ENCODE measurements around the gene WDR18. TPM values are rescaled to one million over a fixed set of nuclear protein-coding genes. Genes with fewer than 3 reads are reported as not detected.
"Not testable (repeated sequence)": the region's sequence is repeated elsewhere in the genome, so short reads cannot be mapped to it uniquely, and the experiment has no call there.

WDR18 gene
- total and polyA plus RNA-seq, 2 experiments from 2014 or later, result 155 to 157 TPM

DNA sequence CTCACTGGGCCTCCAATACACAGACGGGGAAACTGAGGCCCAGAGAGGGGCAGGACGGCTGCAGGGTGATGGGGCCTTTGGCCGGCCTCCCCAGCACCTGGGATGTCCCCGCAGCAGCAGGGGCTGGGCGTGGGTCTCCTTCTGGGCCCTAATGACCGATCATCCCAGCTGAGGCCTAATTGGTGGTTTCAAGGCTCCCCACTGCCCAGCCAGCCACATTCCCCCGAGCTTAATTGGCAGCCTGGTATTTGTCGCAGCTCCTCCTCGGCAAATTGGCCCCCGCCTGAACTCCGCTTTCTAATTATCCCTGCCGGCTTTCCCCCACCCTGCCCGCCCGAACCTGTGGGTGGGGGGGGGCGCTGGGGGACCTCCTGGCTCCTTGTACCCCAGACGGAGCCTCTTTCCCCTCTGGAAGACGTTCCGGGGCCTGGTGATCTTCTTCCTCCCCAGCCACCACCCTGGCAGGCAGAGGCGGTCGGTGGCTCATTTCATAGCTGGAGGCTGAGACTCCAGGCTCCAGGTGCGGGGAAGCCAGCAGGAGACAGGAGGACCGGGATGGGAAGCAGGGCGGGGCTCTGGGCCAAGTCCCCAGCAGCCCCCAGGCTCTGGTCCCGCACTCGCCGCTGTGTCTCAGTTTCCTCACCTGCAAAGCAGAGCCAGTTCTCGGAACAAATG is 27.2 kb upstream of the WDR18 start (continued):
- TF ChIP-seq, protein P1, sequence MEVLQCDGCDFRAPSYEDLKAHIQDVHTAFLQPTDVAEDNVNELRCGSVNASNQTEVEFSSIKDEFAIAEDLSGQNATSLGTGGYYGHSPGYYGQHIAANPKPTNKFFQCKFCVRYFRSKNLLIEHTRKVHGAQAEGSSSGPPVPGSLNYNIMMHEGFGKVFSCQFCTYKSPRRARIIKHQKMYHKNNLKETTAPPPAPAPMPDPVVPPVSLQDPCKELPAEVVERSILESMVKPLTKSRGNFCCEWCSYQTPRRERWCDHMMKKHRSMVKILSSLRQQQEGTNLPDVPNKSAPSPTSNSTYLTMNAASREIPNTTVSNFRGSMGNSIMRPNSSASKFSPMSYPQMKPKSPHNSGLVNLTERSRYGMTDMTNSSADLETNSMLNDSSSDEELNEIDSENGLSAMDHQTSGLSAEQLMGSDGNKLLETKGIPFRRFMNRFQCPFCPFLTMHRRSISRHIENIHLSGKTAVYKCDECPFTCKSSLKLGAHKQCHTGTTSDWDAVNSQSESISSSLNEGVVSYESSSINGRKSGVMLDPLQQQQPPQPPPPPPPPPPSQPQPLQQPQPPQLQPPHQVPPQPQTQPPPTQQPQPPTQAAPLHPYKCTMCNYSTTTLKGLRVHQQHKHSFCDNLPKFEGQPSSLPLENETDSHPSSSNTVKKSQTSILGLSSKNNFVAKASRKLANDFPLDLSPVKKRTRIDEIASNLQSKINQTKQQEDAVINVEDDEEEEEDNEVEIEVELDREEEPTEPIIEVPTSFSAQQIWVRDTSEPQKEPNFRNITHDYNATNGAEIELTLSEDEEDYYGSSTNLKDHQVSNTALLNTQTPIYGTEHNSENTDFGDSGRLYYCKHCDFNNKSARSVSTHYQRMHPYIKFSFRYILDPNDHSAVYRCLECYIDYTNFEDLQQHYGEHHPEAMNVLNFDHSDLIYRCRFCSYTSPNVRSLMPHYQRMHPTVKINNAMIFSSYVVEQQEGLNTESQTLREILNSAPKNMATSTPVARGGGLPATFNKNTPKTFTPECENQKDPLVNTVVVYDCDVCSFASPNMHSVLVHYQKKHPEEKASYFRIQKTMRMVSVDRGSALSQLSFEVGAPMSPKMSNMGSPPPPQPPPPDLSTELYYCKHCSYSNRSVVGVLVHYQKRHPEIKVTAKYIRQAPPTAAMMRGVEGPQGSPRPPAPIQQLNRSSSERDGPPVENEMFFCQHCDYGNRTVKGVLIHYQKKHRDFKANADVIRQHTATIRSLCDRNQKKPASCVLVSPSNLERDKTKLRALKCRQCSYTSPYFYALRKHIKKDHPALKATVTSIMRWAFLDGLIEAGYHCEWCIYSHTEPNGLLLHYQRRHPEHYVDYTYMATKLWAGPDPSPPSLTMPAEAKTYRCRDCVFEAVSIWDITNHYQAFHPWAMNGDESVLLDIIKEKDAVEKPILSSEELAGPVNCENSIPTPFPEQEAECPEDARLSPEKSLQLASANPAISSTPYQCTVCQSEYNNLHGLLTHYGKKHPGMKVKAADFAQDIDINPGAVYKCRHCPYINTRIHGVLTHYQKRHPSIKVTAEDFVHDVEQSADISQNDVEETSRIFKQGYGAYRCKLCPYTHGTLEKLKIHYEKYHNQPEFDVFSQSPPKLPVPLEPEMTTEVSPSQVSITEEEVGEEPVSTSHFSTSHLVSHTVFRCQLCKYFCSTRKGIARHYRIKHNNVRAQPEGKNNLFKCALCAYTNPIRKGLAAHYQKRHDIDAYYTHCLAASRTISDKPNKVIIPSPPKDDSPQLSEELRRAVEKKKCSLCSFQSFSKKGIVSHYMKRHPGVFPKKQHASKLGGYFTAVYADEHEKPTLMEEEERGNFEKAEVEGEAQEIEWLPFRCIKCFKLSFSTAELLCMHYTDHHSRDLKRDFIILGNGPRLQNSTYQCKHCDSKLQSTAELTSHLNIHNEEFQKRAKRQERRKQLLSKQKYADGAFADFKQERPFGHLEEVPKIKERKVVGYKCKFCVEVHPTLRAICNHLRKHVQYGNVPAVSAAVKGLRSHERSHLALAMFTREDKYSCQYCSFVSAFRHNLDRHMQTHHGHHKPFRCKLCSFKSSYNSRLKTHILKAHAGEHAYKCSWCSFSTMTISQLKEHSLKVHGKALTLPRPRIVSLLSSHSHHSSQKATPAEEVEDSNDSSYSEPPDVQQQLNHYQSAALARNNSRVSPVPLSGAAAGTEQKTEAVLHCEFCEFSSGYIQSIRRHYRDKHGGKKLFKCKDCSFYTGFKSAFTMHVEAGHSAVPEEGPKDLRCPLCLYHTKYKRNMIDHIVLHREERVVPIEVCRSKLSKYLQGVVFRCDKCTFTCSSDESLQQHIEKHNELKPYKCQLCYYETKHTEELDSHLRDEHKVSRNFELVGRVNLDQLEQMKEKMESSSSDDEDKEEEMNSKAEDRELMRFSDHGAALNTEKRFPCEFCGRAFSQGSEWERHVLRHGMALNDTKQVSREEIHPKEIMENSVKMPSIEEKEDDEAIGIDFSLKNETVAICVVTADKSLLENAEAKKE (CRISPR knock-in tag; IDR thresholded peaks at IDR 0.05), result no peak
- no peak for TF ChIP-seq POLR2AphosphoS5 (IDR thresholded peaks at IDR 0.05; ENCODE audit: low read depth)
- TF ChIP-seq, protein P2, sequence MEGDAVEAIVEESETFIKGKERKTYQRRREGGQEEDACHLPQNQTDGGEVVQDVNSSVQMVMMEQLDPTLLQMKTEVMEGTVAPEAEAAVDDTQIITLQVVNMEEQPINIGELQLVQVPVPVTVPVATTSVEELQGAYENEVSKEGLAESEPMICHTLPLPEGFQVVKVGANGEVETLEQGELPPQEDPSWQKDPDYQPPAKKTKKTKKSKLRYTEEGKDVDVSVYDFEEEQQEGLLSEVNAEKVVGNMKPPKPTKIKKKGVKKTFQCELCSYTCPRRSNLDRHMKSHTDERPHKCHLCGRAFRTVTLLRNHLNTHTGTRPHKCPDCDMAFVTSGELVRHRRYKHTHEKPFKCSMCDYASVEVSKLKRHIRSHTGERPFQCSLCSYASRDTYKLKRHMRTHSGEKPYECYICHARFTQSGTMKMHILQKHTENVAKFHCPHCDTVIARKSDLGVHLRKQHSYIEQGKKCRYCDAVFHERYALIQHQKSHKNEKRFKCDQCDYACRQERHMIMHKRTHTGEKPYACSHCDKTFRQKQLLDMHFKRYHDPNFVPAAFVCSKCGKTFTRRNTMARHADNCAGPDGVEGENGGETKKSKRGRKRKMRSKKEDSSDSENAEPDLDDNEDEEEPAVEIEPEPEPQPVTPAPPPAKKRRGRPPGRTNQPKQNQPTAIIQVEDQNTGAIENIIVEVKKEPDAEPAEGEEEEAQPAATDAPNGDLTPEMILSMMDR (conservative IDR thresholded peaks at IDR 0.05; ENCODE audit: low read depth in 2 of 2), result no peak
- TF ChIP-seq, protein P3, sequence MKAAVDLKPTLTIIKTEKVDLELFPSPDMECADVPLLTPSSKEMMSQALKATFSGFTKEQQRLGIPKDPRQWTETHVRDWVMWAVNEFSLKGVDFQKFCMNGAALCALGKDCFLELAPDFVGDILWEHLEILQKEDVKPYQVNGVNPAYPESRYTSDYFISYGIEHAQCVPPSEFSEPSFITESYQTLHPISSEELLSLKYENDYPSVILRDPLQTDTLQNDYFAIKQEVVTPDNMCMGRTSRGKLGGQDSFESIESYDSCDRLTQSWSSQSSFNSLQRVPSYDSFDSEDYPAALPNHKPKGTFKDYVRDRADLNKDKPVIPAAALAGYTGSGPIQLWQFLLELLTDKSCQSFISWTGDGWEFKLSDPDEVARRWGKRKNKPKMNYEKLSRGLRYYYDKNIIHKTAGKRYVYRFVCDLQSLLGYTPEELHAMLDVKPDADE (IDR thresholded peaks at IDR 0.05), result no peak
- no peak for TF ChIP-seq EZH2 (IDR thresholded peaks at IDR 0.05; ENCODE audit: low read depth, unreplicated experiment)
- TF ChIP-seq STAT1 (IDR thresholded peaks at IDR 0.05; ENCODE audit: unreplicated experiment), result no peak
- TF ChIP-seq, protein P4, sequence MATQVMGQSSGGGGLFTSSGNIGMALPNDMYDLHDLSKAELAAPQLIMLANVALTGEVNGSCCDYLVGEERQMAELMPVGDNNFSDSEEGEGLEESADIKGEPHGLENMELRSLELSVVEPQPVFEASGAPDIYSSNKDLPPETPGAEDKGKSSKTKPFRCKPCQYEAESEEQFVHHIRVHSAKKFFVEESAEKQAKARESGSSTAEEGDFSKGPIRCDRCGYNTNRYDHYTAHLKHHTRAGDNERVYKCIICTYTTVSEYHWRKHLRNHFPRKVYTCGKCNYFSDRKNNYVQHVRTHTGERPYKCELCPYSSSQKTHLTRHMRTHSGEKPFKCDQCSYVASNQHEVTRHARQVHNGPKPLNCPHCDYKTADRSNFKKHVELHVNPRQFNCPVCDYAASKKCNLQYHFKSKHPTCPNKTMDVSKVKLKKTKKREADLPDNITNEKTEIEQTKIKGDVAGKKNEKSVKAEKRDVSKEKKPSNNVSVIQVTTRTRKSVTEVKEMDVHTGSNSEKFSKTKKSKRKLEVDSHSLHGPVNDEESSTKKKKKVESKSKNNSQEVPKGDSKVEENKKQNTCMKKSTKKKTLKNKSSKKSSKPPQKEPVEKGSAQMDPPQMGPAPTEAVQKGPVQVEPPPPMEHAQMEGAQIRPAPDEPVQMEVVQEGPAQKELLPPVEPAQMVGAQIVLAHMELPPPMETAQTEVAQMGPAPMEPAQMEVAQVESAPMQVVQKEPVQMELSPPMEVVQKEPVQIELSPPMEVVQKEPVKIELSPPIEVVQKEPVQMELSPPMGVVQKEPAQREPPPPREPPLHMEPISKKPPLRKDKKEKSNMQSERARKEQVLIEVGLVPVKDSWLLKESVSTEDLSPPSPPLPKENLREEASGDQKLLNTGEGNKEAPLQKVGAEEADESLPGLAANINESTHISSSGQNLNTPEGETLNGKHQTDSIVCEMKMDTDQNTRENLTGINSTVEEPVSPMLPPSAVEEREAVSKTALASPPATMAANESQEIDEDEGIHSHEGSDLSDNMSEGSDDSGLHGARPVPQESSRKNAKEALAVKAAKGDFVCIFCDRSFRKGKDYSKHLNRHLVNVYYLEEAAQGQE (IDR thresholded peaks at IDR 0.05; ENCODE audit: unreplicated experiment), result no peak
- no peak for TF ChIP-seq ZNF331 (CRISPR knock-in tag; IDR thresholded peaks at IDR 0.05; ENCODE audit: low read depth)
- no peak for TF ChIP-seq NANOG (IDR thresholded peaks at IDR 0.05; ENCODE audit: borderline replicate concordance)
- no peak for TF ChIP-seq JUNB (IDR thresholded peaks at IDR 0.05; ENCODE audit: unreplicated experiment)
- TF ChIP-seq EZH2phosphoT487 (IDR thresholded peaks at IDR 0.05; ENCODE audit: unreplicated experiment), result no peak
- no peak for TF ChIP-seq ZNF114 (CRISPR knock-in tag; IDR thresholded peaks at IDR 0.05)

DNA sequence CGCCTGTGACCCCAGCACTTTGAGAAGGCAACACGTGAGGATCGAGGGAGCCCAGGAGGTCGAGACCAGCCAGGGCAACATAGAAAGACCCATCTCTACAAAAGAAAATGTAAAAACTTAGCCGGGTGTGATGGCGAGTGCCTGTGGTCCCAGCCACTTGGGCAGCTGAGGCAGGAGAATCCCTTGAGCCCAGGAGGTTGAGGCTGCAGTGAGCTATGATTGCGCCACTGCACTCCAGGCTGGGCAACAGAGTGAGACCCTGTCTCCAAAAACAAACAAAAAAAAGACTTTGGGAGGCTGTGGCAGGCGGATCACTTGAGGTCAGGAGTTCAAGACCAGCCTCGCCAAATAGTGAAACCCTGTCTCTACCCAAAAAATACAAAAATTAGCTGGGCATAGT is 26.6 kb upstream of the WDR18 start:
- Histone ChIP-seq H3K4me1 (ENCODE audit: insufficient read depth) (peaks cover 34% of the 10 kb centered on the region), H3K79me2 (replicated peaks; ENCODE audit: insufficient read depth) (peaks cover 21% of the 10 kb centered on the region), H3F3A (replicated peaks; ENCODE audit: low read depth) (peaks cover 19% of the 10 kb centered on the region; the same call in 1 of the 2 replicates), H3K27ac (ENCODE audit: low read depth) (peak overlapping the region; percentile 81)
- H3K4me3 Mint-ChIP-seq; H3K4me3 ChIP-seq; ATAC-seq; H3K9me3 Mint-ChIP-seq; H3K36me3 ChIP-seq (ENCODE audit: insufficient read depth); DNase-seq (ENCODE audit: low spot score); H3K4me2 ChIP-seq; H3K27me3 ChIP-seq (ENCODE audit: insufficient read depth); H4K20me1 ChIP-seq (replicated peaks; ENCODE audit: insufficient read depth); H2AFZ ChIP-seq; H3K9me2 ChIP-seq (ENCODE audit: insufficient read depth): not testable (repeated sequence)
- H3K27me3 Mint-ChIP-seq (ENCODE audit: insufficient read depth, low read depth, poor library complexity), result peaks cover 18% of the 10 kb centered on the region
- peaks cover 11% of the 10 kb centered on the region for H3K36me3 Mint-ChIP-seq (ENCODE audit: low read depth)
- peaks cover 30% of the 10 kb centered on the region for H3K4me1 Mint-ChIP-seq
- H3K27ac Mint-ChIP-seq, result peak overlapping the region; percentile 67; the same call in 1 of the 2 replicates
